ENCODE data around the gene MAPK6.
"Not testable (repeated sequence)": the region's sequence is repeated elsewhere in the genome, so short reads cannot be mapped to it uniquely, and the experiment has no call there.

The MAPK6 gene

DNA sequence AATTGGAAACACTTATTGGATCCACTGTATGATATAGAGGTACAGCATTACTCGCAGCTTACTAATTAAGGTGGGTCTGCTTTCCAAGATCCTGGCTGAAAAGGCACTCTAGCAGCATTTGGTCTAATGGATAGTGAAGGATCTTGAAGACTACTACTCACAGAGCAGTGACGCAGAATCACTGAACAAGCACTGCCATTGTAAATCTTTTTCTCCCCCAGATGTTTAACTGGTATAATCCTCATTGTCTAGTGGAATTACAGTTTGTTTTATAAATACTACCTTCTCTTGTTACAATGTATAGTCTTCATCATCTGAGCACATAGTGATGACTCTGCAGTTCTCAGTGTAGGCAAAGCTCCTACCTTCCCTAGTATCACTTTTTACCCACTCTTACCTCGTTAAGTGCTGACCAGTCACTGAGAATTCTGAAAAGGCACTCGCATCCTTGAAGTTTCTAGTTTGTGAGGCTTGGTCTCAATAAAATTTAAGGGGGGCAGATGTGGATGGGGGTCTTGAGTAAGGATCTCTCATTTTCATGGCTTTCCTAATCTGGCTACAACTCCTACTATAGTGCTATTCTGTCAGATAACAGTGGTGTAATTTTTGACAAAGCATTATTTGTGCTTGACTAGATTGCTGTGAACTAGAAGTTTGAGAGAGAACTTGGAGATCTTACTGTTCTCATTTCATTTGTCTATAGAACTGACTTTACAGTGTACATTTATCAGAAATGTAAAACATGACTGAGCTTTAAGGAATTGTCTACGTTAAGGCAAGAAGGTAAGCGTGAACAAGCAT lies 23.2 kb downstream of the MAPK6 start:
- DNase-seq (ENCODE audit: low read depth in 2 of 2) = no peak

DNA sequence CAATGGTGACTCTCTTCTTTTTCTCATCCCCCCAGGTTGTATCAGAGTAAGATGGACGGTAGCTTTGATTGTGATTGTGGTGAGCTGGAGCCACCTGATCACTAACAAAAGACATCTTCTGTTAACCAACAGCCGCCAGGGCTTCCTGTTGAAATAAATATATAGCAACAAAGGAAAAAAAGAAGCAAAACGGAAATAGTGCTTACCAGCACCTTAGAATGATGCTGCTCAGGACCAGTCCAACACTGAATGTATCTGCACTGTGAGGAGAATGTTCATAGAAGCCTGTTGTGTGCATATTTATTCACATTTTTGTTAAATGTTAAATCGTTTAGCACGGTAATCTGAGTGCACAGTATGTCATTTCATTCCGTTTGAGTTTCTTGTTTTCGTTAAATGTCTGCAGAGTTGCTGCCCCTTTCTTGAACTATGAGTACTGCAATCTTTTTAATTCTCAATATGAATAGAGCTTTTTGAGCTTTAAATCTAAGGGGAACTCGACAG lies 26.8 kb downstream of the MAPK6 start:
- DNase-seq (ENCODE audit: low read depth in 2 of 2) = not testable (repeated sequence)

DNA sequence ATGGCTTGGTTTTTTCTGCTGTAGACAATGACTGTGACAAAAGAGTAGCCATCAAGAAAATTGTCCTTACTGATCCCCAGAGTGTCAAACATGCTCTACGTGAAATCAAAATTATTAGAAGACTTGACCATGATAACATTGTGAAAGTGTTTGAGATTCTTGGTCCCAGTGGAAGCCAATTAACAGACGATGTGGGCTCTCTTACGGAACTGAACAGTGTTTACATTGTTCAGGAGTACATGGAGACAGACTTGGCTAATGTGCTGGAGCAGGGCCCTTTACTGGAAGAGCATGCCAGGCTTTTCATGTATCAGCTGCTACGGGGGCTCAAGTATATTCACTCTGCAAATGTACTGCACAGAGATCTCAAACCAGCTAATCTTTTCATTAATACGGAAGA lies 27.5 kb downstream of the MAPK6 start:
- not testable (repeated sequence) for DNase-seq (ENCODE audit: low read depth in 2 of 2)

DNA sequence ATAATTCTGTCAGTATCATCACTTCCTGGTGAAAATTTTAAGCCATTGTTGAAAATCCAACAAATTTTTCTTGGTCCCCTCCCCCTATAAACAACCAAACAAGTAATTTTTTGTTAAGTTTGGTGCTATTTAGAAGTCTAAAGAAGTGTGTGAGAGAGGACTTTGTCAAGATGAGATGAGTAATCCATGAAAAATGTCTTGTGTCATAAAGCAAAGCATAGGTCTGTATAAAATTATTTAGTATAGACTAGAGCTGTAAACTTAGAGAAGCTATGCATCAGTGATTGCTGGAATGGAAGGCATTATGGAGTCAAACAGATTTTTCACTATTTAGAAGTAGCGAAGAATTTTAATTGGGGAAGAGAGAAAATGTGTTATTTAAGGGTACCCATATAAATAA lies 31.4 kb downstream of the MAPK6 start:
- DNase-seq (ENCODE audit: low read depth in 2 of 2) = no peak

GRCh38 chr15:52052066-52052935 lies 33.3 kb downstream of the MAPK6 start:
- DNase-seq (ENCODE audit: low read depth in 2 of 2) = no peak

- no peak for DNase-seq (ENCODE audit: low read depth in 2 of 2)
These were observed 35.4 kb downstream of the MAPK6 start for GRCh38 chr15:52054381-52054780.

DNA sequence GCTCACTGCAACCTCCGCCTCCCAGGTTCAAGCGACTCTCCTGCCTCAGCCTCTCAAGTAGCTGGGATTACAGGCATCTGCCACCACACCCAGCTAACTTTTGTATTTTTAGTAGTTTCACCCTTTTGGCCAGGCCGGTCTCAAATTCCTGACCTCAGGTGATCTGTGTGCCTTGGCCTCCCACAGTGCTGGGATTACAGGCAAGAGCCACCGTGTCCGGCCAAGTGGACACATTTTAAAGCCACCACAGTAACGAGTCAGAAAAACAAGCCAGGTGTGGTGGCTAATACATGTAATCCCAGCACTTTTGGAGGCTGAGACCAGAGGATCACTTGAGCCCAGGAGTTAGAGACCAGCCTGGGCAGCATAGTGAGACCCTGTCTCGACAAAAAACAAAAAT lies 35.8 kb downstream of the MAPK6 start:
- DNase-seq (ENCODE audit: low read depth in 2 of 2) = not testable (repeated sequence)

DNA sequence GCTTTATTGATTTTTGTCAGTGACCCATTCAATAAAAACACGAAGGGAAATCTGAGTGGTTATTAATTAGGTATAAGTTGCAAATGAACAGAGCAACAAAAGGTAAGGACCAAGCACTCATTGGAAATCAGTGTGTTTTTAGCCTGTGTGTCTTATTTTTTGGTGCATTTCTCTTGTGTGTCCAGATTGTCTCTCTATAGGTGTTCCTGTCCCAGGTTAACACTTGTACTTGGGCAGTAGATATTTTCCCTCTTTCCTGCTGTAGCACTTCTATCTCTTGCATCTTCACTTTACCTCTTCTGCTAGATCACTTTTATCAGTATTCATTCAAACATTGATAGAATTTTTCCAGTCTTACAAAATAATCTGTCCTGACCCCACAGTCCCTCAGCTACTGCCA lies 37.0 kb downstream of the MAPK6 start:
- DNase-seq (ENCODE audit: low read depth in 2 of 2) = no peak

DNA sequence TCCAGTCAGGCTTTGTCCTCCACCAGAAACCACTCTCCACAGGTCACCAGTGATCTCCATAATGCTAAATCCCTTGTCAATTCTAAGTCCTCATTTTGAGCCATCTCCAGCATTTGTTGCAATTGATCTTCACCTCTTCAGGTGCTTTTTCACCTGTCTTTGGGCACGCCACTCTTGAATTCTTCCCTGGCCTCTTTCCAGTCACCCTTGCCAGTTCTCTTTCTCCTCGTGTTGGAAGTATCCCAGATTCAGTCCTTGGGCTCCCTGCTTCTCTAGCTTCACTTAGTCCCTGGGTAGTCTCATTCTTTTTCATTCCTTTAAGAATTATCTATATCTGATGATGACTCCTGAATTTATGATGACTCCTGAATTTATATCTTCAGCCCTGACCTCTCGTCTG lies 37.5 kb downstream of the MAPK6 start:
- no peak for DNase-seq (ENCODE audit: low read depth in 2 of 2)

- no peak for DNase-seq (ENCODE audit: low read depth in 2 of 2)
These were observed 39.0 kb downstream of the MAPK6 start for GRCh38 chr15:52057996-52058395.

DNA sequence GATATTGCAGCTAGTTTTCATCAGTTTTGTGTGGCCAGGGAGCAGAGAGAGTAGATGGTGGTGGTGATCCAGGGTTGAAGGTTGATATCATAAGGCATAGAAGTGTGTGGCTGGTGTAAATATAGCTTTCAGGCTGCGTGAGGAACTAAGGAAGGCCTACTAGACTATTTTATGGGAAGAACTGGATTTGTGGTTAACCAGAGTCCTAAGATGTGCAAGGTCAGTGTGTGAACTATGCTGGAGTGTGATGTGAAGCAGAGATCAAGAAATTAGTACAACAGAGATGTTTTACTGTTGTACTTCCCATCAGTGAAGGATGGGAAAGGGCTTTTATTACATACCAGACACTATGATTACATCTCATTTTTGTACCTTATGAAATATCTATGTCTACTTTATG lies 41.5 kb downstream of the MAPK6 start:
- DNase-seq (ENCODE audit: low read depth in 2 of 2) = no peak

- no peak for DNase-seq (ENCODE audit: low read depth in 2 of 2)
These were observed 48.0 kb downstream of the MAPK6 start for GRCh38 chr15:52066842-52067544.

GRCh38 chr15:52067545-52067926 lies 48.5 kb downstream of the MAPK6 start:
- no peak for DNase-seq (ENCODE audit: low read depth in 2 of 2)

DNA sequence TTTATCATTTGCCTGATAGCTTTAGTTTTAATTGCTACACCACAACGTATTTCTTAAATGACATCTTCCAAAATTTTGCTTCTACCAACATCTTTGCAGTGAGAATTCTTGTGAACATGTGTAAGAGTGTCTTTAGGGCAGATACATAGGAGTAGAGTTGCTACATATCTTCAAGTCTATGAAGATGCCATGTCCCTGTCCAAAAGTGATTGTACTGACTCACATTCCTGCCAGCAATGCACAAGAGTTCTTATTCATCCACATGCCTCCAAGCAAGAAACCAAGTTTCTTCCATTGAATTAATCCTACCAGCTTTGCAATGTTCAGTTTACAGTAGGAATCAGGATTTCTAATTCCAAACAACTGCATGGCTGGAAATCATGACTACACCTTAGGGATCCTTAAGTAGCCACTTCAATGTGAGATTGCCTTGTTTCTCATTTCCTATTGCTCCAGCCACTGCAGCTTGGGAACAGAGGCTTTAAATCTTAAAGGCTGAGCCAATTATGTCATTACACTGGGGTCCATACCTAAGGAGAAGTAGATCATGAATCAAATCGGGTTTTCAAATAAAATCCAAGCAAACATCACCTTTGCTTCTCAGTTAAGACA lies 49.1 kb downstream of the MAPK6 start:
- no peak for DNase-seq (ENCODE audit: low read depth in 2 of 2)

- no peak for DNase-seq (ENCODE audit: low read depth in 2 of 2)
These were observed 50.5 kb downstream of the MAPK6 start for GRCh38 chr15:52069559-52069958.

DNA sequence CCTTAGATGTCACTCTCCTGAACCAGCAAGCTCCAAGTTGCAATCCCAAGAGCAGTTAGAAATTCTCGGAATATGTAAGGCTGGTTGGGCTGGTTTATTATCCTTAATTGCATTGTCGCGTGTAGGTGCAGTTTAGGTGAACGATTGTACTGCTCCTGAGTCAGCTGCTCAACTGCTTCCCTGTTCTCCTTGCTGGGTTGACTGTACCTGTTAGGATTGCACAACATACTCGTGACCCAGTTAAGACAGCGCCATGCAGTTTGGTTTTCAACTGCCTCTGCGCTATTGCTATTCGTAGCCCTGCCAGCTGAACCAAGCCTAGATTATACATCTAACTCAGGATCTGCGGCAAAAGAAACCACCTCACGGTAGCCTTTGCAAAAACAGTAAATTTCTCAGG lies 52.6 kb downstream of the MAPK6 start:
- no peak for DNase-seq (ENCODE audit: low read depth in 2 of 2)

- DNase-seq (ENCODE audit: low read depth in 2 of 2) = no peak
These were observed 58.1 kb downstream of the MAPK6 start for GRCh38 chr15:52076889-52077781.

- no peak for DNase-seq (ENCODE audit: low read depth in 2 of 2)
These were observed 59.3 kb downstream of the MAPK6 start for GRCh38 chr15:52078197-52078875.

DNA sequence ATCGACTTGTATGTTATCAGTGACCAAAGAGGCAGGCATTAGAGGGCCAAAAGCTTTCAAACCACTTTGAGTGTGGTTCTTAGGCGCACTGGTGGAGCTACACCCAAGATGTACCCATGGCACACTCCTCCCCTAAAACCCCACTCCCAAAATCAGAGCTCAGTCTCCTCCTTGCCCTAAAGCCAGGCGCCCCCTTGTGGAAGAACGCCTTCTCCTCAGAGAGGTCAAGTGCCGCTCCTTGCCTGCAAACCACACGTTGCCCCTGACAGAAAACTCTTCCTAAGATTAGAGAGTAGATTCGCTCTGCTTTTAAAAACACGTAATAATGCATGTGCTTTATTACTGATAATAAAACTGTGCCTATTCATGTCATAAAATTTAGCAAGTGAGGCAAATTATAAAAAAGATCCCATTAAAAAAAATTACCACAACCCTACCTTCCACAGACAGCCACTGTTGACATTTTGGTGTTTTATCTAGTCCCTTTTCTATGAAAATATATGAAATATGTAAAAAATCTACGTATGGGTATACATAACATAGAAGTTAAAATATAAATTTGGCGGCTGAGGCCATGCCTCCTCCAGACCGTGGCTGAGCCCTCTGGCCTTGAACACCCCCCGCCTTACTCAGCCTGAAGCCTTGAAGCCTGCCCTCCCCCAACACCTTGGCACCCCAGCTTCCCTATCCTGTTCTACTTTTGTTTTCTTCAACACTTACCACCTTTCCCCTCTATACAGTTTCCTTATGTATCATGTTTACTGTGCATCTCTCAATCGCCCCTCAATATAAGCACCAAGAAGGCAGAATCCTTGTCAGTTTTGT lies 60.1 kb downstream of the MAPK6 start:
- DNase-seq (ENCODE audit: low read depth in 2 of 2) = peak; percentile 61 to 69
